Vagina (tissue), 2 donors: ENCODE results near the gene ROR2.

Source experiments
- POLR2AphosphoS5 ChIP-seq, 2 donors: sonication (generic); formaldehyde crosslinking; IDR thresholded peaks; one replicate each; pipeline ENCODE4 v1.9.0; 2017; ENCODE audit warnings: antibody characterized with exemption in 2 of 2, mild to moderate bottlenecking in 2 of 2, low read depth in 1 of 2; ENCODE audit not compliant: insufficient read depth in 1 of 2
- TF ChIP-seq, protein P1 (sequence below), 3 experiments: fragments of 450-650 bp in 2 of 3; fragments of 200-600 bp in 1 of 3; sonication (generic) in 1 of 3; IDR thresholded peaks; one replicate each; pipeline ENCODE4 v1.5.1; 2017 to 2019; ENCODE audit warnings: antibody characterized with exemption in 3 of 3, mild to moderate bottlenecking in 2 of 3, moderate library complexity in 2 of 3

DNA sequence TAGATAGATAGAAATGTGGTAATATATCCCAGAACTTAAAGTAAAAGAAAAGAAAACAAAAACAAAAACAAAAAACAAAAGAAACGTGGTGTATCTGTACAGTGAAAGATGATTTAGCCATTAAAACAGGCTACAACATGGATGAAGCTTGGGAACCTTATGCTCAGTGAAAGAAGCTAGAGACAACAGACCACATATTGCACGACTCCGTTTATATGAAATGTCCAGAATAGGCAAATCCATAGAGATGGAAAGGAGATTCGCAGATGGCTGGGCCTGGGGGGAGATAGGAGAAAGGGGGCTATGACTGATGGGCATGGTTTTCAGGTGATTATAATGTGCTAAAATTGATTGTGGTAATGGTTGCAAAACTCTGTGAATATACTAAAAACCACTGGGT lies 86.6 kb downstream of the ROR2 start:
- TF ChIP-seq, protein P1, sequence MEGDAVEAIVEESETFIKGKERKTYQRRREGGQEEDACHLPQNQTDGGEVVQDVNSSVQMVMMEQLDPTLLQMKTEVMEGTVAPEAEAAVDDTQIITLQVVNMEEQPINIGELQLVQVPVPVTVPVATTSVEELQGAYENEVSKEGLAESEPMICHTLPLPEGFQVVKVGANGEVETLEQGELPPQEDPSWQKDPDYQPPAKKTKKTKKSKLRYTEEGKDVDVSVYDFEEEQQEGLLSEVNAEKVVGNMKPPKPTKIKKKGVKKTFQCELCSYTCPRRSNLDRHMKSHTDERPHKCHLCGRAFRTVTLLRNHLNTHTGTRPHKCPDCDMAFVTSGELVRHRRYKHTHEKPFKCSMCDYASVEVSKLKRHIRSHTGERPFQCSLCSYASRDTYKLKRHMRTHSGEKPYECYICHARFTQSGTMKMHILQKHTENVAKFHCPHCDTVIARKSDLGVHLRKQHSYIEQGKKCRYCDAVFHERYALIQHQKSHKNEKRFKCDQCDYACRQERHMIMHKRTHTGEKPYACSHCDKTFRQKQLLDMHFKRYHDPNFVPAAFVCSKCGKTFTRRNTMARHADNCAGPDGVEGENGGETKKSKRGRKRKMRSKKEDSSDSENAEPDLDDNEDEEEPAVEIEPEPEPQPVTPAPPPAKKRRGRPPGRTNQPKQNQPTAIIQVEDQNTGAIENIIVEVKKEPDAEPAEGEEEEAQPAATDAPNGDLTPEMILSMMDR (IDR thresholded peaks at IDR 0.05): no peak
- TF ChIP-seq POLR2AphosphoS5 (IDR thresholded peaks at IDR 0.05; ENCODE audit: insufficient read depth in 1 of 2, low read depth in 1 of 2): no peak
